Natural killer cell (primary cell): ENCODE data around the gene CLPTM1. TPM values are rescaled to one million over a fixed set of nuclear protein-coding genes. Genes with fewer than 3 reads are reported as not detected.
"Not testable (repeated sequence)": the region's sequence is repeated elsewhere in the genome, so short reads cannot be mapped to it uniquely, and the experiment has no call there.

Experiments used
- ATAC-seq, 3 donors: fragments of 150-1000 bp in 2 of 3; fragments of 200-7000 bp in 1 of 3; cut with Tn5 transposase; 1 replicate in 1 of 3; 2 replicates in 2 of 3; pipeline ENCODE4 v1.10.0; 2021; ENCODE audit warnings: mild to moderate bottlenecking in 2 of 3, moderate library complexity in 2 of 3
- DNase-seq, 2 donors: peaks; one replicate each; pipeline versions ENCODE4 v3.0.0 to v3.0.0-alpha.2; 2013 to 2021; ENCODE audit warnings: mixed read lengths in 1 of 2
- H3K27ac ChIP-seq: one replicate; pipeline ENCODE4 v1.5.1; 2013; ENCODE audit warnings: mild to moderate bottlenecking, low read length
- H3K27me3 ChIP-seq: one replicate; pipeline ENCODE4 v1.6.1; 2013; ENCODE audit warnings: low read length; ENCODE audit not compliant: control insufficient read depth, insufficient read depth
- H3K36me3 ChIP-seq: one replicate; pipeline ENCODE4 v1.6.1; 2013; ENCODE audit warnings: low read length; ENCODE audit not compliant: control insufficient read depth, insufficient read depth
- H3K4me1 ChIP-seq: one replicate; pipeline ENCODE4 v1.6.1; 2013; ENCODE audit warnings: low read length; ENCODE audit not compliant: control insufficient read depth, insufficient read depth
- H3K4me3 ChIP-seq: one replicate; pipeline ENCODE4 v1.5.1; 2013; ENCODE audit warnings: low read length
- H3K9me3 ChIP-seq: one replicate; pipeline ENCODE4 v1.6.1; 2013; ENCODE audit warnings: low read length; ENCODE audit not compliant: control insufficient read depth, insufficient read depth
- H3K27ac Mint-ChIP-seq, 2 donors: one replicate each; pipeline ENCODE4 v1.8.0; 2022; ENCODE audit warnings: mild to moderate bottlenecking in 2 of 2, mixed read lengths in 2 of 2, moderate library complexity in 1 of 2
- H3K27me3 Mint-ChIP-seq, 2 donors: one replicate each; pipeline ENCODE4 v1.8.0; 2022; ENCODE audit warnings: low read depth in 2 of 2, mixed read lengths in 2 of 2
- H3K36me3 Mint-ChIP-seq: one replicate; pipeline ENCODE4 v1.8.0; 2022; ENCODE audit warnings: mixed read lengths
- H3K4me1 Mint-ChIP-seq, 2 donors: one replicate each; pipeline ENCODE4 v1.8.0; 2022; ENCODE audit warnings: mixed read lengths in 2 of 2
- H3K4me3 Mint-ChIP-seq: one replicate; pipeline ENCODE4 v1.8.0; 2022; ENCODE audit warnings: mild to moderate bottlenecking, moderate library complexity, mixed read lengths
- H3K9me3 Mint-ChIP-seq, 2 donors: one replicate each; pipeline ENCODE4 v1.8.0; 2022; ENCODE audit warnings: mixed read lengths in 2 of 2
- CTCF ChIP-seq: fragments of 200-600 bp; IDR thresholded peaks from one replicate; pipeline ENCODE4 v1.8.0; 2022; ENCODE audit warnings: antibody characterized with exemption
- WGBS: methylation state at CpG from one replicate; pipeline ENCODE4 v1.1.7; 2013; ENCODE audit warnings: missing lambda C conversion rate; ENCODE audit not compliant: insufficient coverage; 5-methylcytosine and 5-hydroxymethylcytosine counted together
- intact Hi-C: fragments of 100-400 bp; cut with micrococcal nuclease; formaldehyde crosslinking; loops from one replicate; pipeline ENCODE4 v1.14.2; 2022
- total RNA-seq, 4 donors: library from RNA; stranded (reverse); fragments of 120-200 nt in 1 of 4; gene quantifications; one replicate each; pipeline versions ENCODE4 v1.2.3 to v1.2.4, GENCODE V29; 2013 to 2022

CLPTM1 gene
- total RNA-seq, 3 donors from 2014 or later (not counting 1 experiment from before 2014, with no cell fraction given): 97.1 to 125 (median 120) TPM

- no peak for DNase-seq
- TF ChIP-seq CTCF: no peak
- Mint-ChIP-seq H3K27ac (peak overlapping the region in 1 of 2 donors; percentile 97), H3K4me1 (peaks cover 9 to 11% of the 10 kb centered on the region in 2 donors), H3K36me3 (no peaks in the 10 kb centered on the region), H3K27me3 (no peaks in the 10 kb centered on the region), H3K4me3 (no peak overlapping the region), H3K9me3 (no peaks in the 10 kb centered on the region)
- Histone ChIP-seq H3K36me3 (no peaks in the 10 kb centered on the region), H3K27me3 (no peaks in the 10 kb centered on the region), H3K9me3 (no peaks in the 10 kb centered on the region), H3K4me3 (no peak overlapping the region), H3K4me1 (peaks cover 15% of the 10 kb centered on the region), H3K27ac (no peak overlapping the region)
- intact Hi-C loops: no loop called here
- ATAC-seq: no peak
- WGBS: 92% methylated on average over 4 of the region's 4 CpGs
These were observed 42.8 kb downstream of the CLPTM1 start for GRCh38 chr19:44998025-44998424.

GRCh38 chr19:44999131-44999925, 44.1 kb downstream of the CLPTM1 start:
- H3K27me3 Mint-ChIP-seq, H3K27me3 ChIP-seq, H3K27ac ChIP-seq, H3K4me3 ChIP-seq, ATAC-seq, H3K9me3 Mint-ChIP-seq, H3K9me3 ChIP-seq, H3K36me3 Mint-ChIP-seq, DNase-seq, intact Hi-C loops, H3K36me3 ChIP-seq: not testable (repeated sequence)
- 84% methylated on average over 10 of the region's 12 CpGs for WGBS
- peak overlapping the region; percentile 97 to 98 for H3K27ac Mint-ChIP-seq
- H3K4me1 ChIP-seq: peaks cover 15% of the 10 kb centered on the region
- peak overlapping the region; percentile 59 for H3K4me3 Mint-ChIP-seq
- H3K4me1 Mint-ChIP-seq: peaks cover 9 to 11% of the 10 kb centered on the region in 2 donors

GRCh38 chr19:45000665-45001064, 45.5 kb downstream of the CLPTM1 start:
- H3K27me3 ChIP-seq, H3K36me3 Mint-ChIP-seq, H3K9me3 ChIP-seq, ATAC-seq, H3K27me3 Mint-ChIP-seq, H3K9me3 Mint-ChIP-seq, H3K36me3 ChIP-seq: not testable (repeated sequence)
- Histone ChIP-seq H3K27ac (peak overlapping the region; percentile 93), H3K4me3 (peak overlapping the region; percentile 31), H3K4me1 (peaks cover 15% of the 10 kb centered on the region)
- peak overlapping the region; percentile 97 to 98 for H3K27ac Mint-ChIP-seq
- intact Hi-C loops: loop anchor here (1.0 to 5.0 kb wide), 2 partner anchors 16 to 37 kb away; partner anchors contain the start of gene CLASRP
- peak overlapping the region; percentile 59 for H3K4me3 Mint-ChIP-seq
- peak in 1 of 2 donors; percentile 3 for DNase-seq
- peaks cover 9 to 11% of the 10 kb centered on the region in 2 donors for H3K4me1 Mint-ChIP-seq
- 81% methylated on average over 17 of the region's 19 CpGs for WGBS

GRCh38 chr19:45001087-45001739, 46.0 kb downstream of the CLPTM1 start, which contains the start of gene RELB:
Gene RELB, plus strand, starts transcription at chr19:45001464. Its CDS starts 116 bp downstream, at chr19:45001580.
- H3K4me1 ChIP-seq: peaks cover 15% of the 10 kb centered on the region
- peak; percentile 56 to 83 (median 69) for ATAC-seq
- Mint-ChIP-seq H3K4me3 (peak within 1 kb of the TSS; percentile 98), H3K9me3 (no peaks in the 10 kb centered on the region), H3K36me3 (no peaks in the 10 kb centered on the region), H3K4me1 (peaks cover 9 to 11% of the 10 kb centered on the region in 2 donors), H3K27ac (peak within 1 kb of the TSS; percentile 97 to 98), H3K27me3 (no peaks in the 10 kb centered on the region)
- WGBS: 2% methylated on average over 79 of the region's 79 CpGs
- DNase-seq: peak; percentile 98 to 99
- TF ChIP-seq CTCF: no peak
- no peaks in the 10 kb centered on the region for H3K27me3 ChIP-seq
- H3K4me3 ChIP-seq: peak within 1 kb of the TSS; percentile 92
- H3K9me3 ChIP-seq: no peaks in the 10 kb centered on the region
- intact Hi-C loops: loop anchor here (1.0 to 5.0 kb wide), 2 partner anchors 15 to 36 kb away; partner anchors contain the start of gene CLASRP
- H3K36me3 ChIP-seq: no peaks in the 10 kb centered on the region
- peak within 1 kb of the TSS; percentile 100 for H3K27ac ChIP-seq
